GM12875 (cell line): Measurements from ENCODE around the gene FCHSD1.
"Not testable (repeated sequence)": the region's sequence is repeated elsewhere in the genome, so short reads cannot be mapped to it uniquely, and the experiment has no call there.

ENCODE experiments used
- H3K4me3 ChIP-seq: one replicate; pipeline ENCODE4 v1.5.1; 2011; ENCODE audit warnings: low read depth, low read length, control low read depth
- TF ChIP-seq, protein P1 (sequence below): IDR thresholded peaks from 2 replicates; pipeline ENCODE4 v1.5.1; 2011; ENCODE audit warnings: low read depth, mild to moderate bottlenecking, control low read depth, inconsistent platforms, low read length, moderate library complexity, borderline replicate concordance; ENCODE audit not compliant: insufficient read depth

The FCHSD1 gene

DNA sequence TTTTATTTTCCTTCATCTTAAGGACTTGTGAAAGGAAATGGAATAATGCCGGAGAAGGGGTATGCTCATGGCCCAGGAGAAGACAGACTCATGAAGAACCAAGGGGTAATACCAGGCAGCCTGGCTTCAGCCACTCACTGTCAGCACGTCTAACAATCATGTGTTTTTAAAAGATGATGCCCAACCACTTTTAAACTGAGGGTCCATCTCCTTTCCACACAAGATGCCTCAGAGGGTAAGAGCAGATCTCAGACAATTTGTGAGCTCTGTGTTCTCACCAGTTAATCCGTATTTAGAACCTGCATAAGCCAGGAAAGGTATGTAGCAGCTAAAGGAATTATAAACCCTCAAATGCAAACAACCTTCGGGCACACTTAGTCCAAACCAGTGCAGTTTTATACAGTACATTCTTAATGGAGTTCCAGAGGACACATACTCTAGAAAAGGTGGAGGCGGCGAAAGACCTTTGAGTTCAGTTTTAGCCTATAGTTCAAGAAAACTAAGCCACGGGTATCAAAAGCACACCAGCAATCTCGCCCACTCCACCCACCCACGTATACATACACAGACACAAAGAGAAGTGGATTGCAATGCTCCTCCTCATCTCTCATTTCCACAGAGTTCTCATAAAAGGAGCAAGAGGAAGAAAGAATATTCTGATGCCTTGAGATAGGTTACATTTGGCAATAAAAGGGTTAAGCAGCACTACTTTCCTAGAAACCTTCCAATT is 35.1 kb downstream of the FCHSD1 start:
- H3K4me3 ChIP-seq: peak overlapping the region; percentile 29
- TF ChIP-seq, protein P1, sequence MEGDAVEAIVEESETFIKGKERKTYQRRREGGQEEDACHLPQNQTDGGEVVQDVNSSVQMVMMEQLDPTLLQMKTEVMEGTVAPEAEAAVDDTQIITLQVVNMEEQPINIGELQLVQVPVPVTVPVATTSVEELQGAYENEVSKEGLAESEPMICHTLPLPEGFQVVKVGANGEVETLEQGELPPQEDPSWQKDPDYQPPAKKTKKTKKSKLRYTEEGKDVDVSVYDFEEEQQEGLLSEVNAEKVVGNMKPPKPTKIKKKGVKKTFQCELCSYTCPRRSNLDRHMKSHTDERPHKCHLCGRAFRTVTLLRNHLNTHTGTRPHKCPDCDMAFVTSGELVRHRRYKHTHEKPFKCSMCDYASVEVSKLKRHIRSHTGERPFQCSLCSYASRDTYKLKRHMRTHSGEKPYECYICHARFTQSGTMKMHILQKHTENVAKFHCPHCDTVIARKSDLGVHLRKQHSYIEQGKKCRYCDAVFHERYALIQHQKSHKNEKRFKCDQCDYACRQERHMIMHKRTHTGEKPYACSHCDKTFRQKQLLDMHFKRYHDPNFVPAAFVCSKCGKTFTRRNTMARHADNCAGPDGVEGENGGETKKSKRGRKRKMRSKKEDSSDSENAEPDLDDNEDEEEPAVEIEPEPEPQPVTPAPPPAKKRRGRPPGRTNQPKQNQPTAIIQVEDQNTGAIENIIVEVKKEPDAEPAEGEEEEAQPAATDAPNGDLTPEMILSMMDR: no peak

DNA sequence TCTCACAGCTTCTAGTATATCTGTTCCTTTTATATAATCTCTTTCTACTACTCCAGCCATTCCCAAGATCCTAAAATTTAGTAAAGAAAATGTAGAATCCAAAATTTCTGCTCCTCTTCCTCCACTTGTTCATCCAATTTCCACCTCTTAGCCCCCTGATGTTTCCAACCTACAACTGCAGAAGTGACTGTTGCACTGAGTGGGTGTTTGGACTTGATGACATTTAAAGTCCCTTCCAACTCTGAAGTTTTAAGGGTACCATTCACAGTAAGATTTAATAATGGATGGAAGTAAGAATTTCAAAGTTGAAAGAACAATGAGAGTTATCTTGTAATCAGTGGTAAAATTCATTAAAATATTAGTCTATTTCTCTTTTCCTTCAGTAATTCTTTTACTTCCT is 37.9 kb downstream of the FCHSD1 start:
- no peak overlapping the region for H3K4me3 ChIP-seq

DNA sequence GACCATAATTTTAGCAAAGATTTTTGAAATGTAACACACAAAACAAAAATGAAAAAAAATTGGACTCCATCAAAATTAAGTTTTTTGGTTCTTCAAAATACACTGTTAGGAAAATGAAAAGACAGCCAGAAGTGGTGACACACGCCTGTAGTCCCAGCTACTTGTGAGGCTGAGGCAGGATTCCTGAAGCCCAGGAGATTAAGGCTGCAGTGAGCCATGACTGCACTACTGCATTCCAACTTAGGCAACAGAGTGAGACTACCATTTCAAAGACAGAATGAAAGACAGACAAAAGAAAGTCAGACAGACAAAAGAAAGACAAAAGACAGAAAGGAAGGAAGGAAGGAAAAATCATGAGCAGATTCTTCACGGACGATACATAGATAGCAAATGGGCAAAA is 39.9 kb downstream of the FCHSD1 start:
- H3K4me3 ChIP-seq: no peak overlapping the region
- TF ChIP-seq, protein P1: no peak

More for the DNA sequence above, 37.9 kb downstream of the FCHSD1 start:
- TF ChIP-seq, protein P1: no peak

DNA sequence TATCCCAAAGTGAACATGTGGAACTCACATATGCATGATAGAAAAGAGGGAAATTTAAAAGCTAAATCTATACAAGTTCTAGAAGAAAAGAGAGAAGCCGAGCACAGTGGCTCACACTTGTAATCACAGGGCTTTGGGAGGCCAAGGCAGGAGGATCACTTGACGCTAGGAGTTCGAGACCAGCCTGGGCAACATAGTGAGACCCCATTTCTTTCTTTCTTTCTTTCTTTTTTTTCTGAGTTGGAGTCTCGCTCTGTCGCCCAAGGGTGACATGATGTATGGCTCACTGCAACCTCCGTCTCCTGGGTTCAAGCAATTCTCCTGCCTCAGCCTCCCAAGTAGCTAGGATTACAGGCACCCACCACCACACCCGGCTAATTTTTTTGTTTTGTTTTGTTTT is 41.3 kb downstream of the FCHSD1 start:
- H3K4me3 ChIP-seq: not testable (repeated sequence)

DNA sequence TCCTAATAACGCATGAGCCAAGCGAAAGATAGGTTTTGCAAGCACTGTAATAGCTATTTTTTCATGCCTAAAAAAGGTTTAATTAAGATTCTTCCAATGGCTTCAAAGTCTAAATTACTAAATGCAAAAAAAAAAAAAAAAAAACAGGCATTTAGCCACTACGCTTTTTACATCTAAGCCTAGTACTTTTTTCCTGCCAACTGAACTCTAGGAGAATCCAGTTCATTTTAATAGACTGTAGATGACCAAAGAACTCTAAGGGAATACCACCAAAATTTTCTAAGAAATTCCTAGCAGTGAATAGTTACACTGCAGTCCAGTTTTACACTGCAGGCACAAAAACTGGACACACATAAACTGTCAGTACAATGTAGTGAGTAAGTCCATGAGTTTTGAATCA is 42.2 kb downstream of the FCHSD1 start:
- no peak overlapping the region for H3K4me3 ChIP-seq
- TF ChIP-seq, protein P1: no peak

DNA sequence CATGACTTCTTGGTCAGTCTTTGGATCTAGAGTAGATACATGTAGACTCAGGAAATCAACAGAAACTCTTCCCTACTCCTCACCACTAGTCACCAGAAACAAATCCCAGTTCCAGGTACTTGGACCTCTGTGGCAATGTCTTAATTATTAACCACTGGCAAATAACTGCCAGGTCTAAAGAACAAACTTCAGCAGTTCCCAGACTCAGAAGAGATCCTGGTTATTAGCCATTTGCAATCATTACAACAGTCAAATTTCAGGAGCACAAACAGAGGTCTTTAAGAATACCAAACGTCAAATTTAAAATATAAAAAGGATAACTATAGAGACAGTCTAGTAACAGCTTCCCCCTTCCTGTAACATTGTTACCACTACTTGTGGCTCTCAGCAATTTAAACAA is 42.7 kb downstream of the FCHSD1 start:
- no peak overlapping the region for H3K4me3 ChIP-seq
- TF ChIP-seq, protein P1: no peak

DNA sequence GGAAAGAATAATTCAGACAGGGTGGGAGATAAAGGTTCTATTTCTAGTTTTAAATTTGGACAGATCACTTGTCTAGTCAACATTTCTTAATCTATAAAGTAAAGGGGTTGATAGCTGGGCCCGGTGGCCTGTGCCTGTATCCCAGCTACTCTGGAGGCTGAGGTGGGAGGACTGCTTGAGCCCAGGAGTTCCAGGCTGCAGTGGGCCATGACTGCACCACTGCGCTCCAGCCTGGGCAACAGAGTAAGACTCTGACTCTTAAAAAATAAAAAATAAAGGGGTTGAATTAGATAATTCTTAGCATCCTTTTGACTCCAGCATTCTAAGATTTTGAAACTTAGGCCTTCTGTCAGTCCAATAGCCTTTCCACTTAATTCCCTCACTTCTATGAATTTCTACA is 43.2 kb downstream of the FCHSD1 start:
- TF ChIP-seq, protein P1: no peak
- H3K4me3 ChIP-seq: no peak overlapping the region
